GM04503 (cell line): ENCODE data around the gene OPN1MW2.
"Not testable (repeated sequence)": the region's sequence is repeated elsewhere in the genome, so short reads cannot be mapped to it uniquely, and the experiment has no call there.

Experiments
- DNase-seq: peaks from one replicate; pipeline ENCODE4 v3.0.0-alpha.2; 2012; ENCODE audit warnings: low read depth

The OPN1MW2 gene

DNA sequence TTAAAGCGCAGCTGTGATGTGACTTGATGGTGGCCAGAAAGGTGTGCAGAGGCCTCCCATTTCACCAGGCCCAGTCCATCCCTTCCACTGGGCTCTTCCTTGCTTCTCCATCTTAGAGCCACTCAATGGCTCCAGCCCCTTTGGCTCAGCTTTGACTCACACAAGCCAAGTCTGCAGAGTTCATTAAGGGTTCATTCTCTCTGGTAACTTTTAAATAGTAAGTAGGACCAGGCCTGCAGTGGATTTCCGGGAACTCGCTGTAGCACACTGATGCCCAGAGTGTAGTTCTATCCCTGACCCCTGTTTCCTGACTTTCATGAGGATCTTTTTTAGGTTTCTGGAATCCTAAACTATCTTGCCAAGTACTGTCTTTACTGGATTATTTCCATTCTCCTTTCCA lies 49.7 kb downstream of the OPN1MW2 start:
- not testable (repeated sequence) for DNase-seq
